PFSK-1 (cell line): ENCODE measurements around the gene KICS2.

Experiments used
- FOXP2 ChIP-seq: optimal IDR thresholded peaks from 2 replicates; pipeline ENCODE3; 2011; ENCODE audit warnings: borderline replicate concordance, control low read depth, inconsistent platforms; ENCODE audit not compliant: insufficient read depth; ENCODE audit errors: extremely low read length, extremely low read depth
- POLR2AphosphoS5 ChIP-seq: IDR thresholded peaks from 2 replicates; pipeline ENCODE4 v1.6.1; 2012; ENCODE audit warnings: low read depth, mild to moderate bottlenecking, control low read depth, low read length, moderate library complexity
- SIN3A ChIP-seq: IDR thresholded peaks from 2 replicates; pipeline ENCODE4 v1.6.1; 2012; ENCODE audit warnings: mild to moderate bottlenecking, low read length, moderate library complexity, borderline replicate concordance; ENCODE audit not compliant: insufficient read depth
- TAF1 ChIP-seq: IDR thresholded peaks from 2 replicates; pipeline ENCODE4 v1.6.1; 2012; ENCODE audit warnings: low read length, control low read depth, borderline replicate concordance; ENCODE audit not compliant: insufficient read depth
- TF ChIP-seq, protein P1 (sequence below), 2 experiments: IDR thresholded peaks; 2 replicates each; pipeline versions ENCODE4 v1.6.1 to v1.8.0; 2011 to 2012; ENCODE audit warnings: low read depth in 2 of 2, low read length in 2 of 2, control low read depth in 1 of 2, inconsistent platforms in 1 of 2, mild to moderate bottlenecking in 1 of 2, moderate library complexity in 1 of 2; ENCODE audit not compliant: insufficient read depth in 1 of 2

The KICS2 gene

DNA sequence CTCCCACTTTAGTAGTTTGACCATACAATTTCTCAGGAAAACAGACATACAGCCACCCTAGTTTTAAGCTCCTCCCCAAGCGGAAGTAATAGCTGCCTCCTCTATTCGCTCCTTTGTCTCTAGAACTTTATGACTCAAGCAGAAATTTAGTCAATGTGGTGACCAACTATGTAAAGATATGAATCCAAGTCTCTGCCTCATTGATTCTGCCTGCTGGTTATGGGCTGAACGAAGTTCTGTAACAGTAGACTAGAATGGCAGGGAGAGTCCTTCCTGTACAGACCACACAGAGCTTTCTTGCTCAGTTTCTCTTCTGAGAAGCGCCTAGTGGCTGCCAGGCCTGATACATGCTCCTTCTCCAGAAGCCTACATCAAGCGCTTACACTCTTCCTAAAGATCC is 19.1 kb downstream of the KICS2 start:
- no peak for TF ChIP-seq POLR2AphosphoS5

DNA sequence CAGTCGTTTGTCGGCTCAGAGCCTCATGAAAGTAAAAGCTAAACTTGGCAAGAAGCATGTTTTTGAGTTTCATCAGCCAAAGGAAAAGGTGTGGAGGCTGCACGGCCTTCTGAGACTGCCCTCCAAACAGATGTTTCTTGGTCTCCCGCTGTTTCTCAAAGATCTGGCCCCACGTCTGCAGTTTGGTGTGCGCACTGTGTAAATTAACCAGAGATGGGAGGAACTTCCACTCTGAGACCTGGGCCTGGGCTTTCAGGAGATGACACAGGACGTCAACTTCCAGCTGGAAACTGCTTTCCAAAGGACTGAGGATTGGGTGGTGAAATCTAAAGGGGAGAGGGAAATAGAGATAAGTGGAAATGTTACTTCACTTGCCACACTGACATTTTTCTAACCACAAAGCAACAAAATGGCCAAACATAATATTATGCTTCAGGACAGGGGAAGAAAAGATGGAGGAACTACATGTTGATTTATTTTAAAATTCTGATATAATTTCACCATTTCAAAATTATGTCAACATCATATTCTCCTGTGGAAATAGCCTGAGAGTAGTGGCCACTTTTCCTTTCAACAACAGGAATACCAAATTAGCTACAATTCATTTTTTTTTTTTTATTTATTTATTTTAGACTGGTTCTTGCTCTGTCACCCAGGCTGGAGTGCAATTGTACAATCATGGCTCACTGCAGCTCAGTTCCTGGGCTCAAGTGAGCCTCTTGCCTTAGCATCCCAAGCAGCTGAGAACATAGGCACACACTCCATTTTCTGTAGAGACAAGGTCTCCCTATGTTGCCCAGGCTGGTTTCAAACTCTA is 27.6 kb downstream of the KICS2 start:
- TF ChIP-seq TAF1 (no peak), SIN3A (no peak), FOXP2 (no peak)
- TF ChIP-seq, protein P1, sequence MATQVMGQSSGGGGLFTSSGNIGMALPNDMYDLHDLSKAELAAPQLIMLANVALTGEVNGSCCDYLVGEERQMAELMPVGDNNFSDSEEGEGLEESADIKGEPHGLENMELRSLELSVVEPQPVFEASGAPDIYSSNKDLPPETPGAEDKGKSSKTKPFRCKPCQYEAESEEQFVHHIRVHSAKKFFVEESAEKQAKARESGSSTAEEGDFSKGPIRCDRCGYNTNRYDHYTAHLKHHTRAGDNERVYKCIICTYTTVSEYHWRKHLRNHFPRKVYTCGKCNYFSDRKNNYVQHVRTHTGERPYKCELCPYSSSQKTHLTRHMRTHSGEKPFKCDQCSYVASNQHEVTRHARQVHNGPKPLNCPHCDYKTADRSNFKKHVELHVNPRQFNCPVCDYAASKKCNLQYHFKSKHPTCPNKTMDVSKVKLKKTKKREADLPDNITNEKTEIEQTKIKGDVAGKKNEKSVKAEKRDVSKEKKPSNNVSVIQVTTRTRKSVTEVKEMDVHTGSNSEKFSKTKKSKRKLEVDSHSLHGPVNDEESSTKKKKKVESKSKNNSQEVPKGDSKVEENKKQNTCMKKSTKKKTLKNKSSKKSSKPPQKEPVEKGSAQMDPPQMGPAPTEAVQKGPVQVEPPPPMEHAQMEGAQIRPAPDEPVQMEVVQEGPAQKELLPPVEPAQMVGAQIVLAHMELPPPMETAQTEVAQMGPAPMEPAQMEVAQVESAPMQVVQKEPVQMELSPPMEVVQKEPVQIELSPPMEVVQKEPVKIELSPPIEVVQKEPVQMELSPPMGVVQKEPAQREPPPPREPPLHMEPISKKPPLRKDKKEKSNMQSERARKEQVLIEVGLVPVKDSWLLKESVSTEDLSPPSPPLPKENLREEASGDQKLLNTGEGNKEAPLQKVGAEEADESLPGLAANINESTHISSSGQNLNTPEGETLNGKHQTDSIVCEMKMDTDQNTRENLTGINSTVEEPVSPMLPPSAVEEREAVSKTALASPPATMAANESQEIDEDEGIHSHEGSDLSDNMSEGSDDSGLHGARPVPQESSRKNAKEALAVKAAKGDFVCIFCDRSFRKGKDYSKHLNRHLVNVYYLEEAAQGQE (IDR thresholded peaks at IDR 0.05; ENCODE audit: insufficient read depth in 1 of 2, low read depth in 2 of 2, low read length in 2 of 2) = no peak

DNA sequence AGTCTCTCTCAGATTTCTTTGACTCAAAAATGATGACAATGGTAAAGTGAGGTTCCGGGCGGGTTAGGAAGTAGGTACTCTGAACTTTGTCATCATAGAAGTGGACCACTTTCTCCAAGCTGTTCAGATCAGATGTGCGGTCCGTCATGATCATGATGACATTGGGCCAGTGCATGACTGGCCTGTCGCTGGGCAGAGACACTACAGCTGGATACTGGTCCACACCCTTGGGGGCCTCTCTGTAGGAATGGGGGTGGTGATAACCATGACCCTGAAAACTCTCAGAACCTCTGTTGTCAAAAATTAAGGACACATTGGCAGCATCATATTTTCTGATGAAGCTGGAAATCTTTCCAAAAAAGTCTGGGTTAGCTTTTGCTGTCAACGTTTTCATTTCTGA is 28.2 kb downstream of the KICS2 start:
- TF ChIP-seq SIN3A (no peak), POLR2AphosphoS5 (no peak), TAF1 (no peak), FOXP2 (no peak)
- TF ChIP-seq, protein P1 (IDR thresholded peaks at IDR 0.05; ENCODE audit: insufficient read depth in 1 of 2, low read depth in 2 of 2, low read length in 2 of 2) = no peak

DNA sequence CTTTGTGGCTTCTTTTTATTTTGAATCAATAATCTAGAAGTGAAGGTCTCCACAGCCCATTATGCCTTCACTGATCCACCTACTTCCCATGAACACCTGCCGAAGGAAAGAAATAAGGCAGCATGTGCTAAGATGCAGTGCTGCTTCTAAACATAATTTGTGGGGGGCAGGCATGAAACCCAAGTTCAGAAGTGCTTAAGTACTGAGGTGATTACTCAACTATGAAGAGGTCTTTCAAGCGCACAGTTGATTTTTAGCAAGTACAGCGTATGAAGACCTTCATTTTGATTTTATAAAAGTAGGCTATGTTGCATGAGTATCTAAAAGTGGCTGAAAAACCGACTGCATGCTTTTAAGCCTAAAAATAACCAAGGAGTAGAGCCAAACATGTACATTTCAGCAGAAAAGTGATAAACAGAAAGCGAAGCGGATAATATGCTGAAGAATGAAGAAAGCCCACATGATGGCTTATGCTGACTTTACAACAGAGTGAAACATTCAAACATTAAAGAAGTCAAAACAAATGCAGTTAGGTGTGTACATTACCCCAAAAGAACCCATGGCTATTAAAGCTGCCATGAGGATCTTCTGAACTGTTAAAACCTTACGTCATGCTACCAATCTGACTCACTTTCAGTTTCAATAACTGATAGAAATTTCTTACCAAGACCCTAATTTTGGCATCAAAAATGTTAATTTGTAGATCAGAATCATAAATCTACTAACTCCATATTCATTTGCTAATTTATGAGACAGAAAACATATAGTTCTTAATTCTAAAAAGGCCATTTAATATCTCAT is 29.3 kb downstream of the KICS2 start:
- TF ChIP-seq FOXP2 (no peak), SIN3A (no peak), TAF1 (no peak), POLR2AphosphoS5 (no peak)
- TF ChIP-seq, protein P1 (IDR thresholded peaks at IDR 0.05; ENCODE audit: insufficient read depth in 1 of 2, low read depth in 2 of 2, low read length in 2 of 2) = no peak

DNA sequence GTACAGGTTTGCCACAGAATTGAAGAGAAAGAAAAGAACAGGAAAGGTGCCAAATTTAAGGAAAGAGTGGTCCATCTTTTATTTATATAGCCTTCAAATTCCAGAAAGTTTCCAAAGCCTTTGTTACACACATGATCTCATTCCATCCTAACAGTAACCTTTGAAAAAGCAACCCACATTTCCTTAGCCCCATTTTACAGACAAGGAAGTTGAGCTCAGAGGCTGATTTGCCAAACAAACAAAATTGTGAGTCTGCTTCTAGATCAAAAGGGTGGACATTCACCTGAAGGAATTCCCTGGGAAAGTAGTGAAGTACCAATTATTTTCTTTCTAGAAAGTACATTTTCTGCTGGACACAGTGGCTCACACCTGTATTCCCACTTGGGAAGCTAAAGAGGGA is 32.0 kb downstream of the KICS2 start:
- TF ChIP-seq SIN3A (no peak), POLR2AphosphoS5 (no peak), FOXP2 (no peak), TAF1 (no peak)
- TF ChIP-seq, protein P1 (IDR thresholded peaks at IDR 0.05; ENCODE audit: insufficient read depth in 1 of 2, low read depth in 2 of 2, low read length in 2 of 2) = no peak
